ENCODE data around the gene PRKAG2.

The PRKAG2 gene

GRCh38 chr7:151630851-151631569 is 245.9 kb downstream of the PRKAG2 start:
- peak; percentile 74 for DNase-seq

DNA sequence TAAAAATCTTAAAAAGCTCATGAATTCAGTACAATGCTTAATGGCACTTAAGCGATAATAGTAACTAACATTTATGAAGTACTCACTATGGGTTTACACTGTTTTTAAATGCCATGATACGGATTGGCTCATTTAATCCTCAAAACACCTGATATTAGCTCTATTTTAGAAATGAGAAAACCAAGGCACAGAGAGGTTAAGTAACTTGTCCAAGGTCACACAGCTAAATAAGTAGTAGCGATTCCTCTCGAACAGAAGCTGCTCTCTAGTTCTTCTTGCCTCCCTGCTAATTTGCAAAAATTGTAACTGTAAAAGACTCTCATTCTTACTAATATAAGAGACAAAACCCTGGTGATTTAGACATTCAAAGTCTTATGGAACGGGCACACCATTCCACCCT is 246.6 kb downstream of the PRKAG2 start:
- no peak for DNase-seq

- DNase-seq: no peak
These were observed 247.1 kb downstream of the PRKAG2 start for GRCh38 chr7:151629713-151630272.

DNA sequence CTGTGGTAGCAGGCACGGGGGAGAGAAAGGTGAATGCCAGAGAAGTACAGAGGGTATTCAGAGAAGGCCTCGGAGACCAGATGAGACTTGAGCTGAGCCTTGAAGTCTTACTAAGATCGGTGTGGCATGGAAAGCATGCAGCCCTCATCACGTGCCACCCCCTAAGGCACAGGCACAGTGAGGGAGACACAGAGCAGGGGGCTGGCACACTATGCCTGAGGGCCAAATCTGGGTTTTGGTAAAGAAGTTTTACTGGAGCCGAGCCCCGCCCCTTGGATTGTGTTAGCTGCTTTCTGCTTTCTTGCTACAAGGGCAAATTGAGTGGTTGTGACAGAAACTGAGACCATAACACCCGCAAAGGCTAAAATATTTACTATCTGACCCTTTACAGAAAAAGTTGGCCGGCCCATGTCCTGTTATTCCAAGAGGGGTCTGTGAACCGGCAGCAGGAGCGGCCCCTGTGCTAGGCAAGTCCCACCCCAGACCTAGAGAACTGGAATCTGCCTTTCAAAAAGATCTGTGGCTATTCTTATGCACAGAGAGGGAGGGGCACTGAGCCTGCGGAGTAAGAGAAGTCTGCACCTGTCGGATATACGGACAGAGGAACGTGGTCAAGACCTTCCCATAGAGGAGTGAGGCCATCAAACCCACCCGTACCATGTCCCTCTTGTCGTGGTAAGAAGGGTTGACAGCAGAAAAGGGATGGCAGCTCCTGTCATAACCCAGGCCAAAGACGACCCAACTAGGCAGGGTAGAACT is 247.9 kb downstream of the PRKAG2 start:
- DNase-seq: no peak

DNA sequence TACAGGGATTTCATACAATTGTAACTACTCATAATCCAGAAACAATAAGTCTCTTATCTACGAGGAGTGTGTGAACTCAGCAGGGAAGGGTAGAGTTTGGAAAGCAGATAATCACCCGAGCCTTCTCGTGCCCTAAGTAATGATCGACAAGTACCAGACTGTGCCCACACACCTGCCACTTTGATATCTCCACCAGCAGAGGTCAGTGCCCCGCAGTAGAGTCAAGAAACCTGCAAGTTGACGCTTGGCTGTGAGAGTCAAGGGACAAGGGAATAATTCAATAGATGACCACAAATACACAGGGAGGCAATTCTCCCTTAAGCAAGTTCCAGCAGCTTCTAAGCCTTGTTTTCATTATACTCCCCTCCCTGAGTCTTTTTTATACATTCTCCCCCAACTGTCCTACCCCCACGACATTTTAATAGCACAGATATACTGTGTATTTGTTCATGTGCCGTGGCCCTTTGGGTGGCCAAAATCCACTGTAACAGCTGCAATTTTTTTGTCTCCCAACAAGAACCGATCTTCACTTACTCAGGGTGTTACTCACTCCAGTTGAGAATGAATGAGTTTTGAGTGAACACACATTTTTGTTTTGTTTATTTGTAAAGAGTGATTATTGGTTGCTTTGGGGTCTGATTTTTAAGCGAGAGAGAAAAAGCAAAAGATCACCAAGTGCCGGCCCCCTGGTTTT is 250.3 kb downstream of the PRKAG2 start:
- peak; percentile 40 for DNase-seq

DNA sequence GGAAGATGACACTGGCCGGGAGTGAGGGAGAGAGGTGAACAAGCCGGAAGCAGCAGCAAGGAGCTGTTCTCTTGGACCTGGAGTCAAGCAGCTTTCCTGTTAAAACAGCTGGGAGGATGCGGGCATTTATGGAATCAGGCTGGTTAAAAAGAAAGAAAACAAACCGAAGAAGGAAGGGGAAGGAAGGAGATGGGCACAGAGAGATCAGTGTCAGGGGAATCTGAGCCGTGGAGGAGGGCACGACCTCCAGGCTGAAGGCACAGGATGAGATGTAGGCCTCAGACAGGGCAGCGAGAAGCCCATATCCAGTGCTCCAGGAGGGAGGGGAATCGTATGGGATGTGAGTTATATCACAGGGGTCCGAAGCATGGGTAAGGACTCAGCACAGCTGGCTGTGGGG is 251.3 kb downstream of the PRKAG2 start:
- DNase-seq: no peak

DNA sequence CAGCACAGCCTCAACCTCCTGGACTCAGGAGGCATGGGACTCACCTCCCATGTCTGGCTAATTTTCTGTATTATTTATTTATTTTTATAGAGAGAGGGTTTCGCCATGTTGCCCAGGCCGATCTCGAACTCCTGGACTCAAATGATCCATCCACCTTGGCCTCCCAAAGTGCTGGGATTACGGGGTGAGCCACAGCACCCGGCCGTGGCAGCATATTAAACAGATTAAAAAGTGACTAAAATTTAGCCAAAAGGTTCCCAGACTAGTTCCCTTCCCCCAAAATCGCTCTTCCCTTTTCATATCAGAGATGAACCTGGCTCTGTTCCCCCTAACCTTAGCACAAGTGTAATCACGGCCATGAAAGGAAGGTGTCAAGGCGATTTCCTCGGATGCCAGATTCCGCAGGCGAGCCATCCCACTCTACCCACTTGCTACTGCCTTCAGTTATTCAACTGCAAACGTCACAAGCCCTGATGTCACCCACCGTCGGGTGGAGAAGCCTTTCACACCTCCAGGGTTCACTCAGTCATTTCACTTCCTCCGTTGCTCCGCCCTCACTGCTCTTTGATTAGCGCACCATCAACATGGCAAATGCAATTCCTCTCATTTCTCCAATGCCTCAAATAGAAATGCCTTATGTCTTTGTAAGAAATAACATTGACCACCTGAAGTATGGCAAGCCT is 252.5 kb downstream of the PRKAG2 start:
- no peak for DNase-seq

- no peak for DNase-seq
These were observed 253.1 kb downstream of the PRKAG2 start for GRCh38 chr7:151623766-151624165.

DNA sequence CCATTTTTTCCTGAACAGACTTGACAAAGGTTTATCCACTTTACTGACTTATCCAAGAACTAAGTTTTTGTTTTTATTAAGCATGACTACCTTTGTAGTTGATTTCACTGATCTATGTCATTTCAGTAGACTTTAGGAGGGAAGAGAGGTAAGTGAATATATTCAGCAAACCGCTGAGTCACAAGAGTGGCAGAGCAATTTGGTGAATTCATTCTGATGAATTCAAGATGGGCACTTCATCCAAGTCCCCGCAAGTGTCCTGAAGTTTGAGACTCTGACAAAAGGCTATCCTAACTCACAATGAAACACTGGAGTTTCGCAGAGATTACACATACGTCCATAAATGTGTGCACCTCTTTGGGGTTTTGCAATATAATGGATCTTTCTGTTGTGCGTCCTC is 255.0 kb downstream of the PRKAG2 start:
- no peak for DNase-seq

DNA sequence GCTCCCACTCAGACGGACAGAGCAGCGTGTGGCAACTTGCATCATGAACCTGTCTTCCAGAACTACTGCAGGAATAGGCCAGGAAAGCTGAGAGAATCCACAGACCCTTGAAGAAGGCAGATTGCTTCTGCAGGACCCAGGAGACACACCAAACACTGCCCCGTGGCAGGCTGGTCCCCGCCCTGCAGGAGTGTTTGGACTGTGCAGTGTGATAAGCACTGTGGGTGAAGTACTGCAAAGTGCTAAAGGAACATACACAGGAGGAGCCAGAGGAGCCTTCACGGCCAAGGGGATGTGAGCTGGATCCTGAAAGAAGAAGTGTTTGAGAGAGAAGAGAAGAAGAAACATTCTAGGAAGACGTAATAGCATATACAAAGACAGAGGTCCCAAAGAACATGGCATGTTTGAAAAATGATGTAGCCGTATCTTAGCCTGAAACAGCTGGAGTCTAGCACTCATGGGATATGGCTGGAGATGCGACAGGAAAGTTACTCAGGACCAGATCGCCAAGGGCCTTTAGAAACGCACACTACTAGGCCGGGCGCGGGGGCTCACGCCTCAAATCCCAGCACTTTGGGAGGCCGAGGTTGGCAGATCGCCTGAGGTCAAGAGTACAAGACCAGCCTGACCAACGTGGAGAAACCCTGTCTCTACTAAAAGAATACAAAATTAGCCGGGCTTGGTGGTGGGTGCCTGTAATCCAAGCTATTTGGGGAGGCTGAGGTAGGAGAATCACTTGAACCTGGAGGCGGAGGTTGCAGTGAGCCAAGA is 260.3 kb downstream of the PRKAG2 start:
- DNase-seq: no peak

DNA sequence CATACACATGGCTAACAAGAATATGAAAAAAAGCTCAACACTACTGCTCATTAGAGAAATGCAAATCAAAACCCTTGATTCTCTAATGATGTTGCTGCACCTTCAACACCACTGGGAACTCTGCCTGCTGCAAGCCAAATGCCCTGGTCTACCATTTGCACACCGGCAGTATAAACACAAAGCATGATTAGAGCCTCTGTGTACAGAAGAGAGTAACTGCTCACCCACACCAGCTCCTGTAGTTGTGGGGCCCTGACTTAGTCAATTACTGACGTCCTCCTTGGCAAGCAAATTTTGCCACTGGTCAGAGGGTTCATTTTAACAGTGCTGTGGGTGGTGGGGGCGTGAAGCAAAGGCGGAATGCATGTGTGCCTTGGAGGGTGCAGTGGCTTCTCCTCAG is 261.1 kb downstream of the PRKAG2 start:
- DNase-seq: no peak

DNA sequence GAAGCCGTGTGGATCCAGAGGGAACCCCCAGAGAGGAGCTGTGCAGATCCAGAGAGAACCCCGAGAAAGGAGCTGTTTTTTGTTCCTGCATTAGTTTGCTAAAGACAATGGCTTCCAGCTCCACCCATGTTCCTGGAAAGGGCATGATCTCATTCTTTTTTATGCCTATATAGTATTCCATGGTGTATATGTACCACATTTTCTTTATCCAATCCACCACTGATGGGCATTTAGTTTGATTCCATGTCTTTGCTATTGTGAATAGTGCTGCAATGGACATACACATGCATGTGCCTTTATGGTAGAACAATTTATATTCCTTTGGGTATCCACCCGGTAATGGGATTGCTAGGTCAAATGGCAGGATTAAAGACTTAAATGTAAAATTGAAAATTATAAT is 261.9 kb downstream of the PRKAG2 start:
- no peak for DNase-seq

GRCh38 chr7:151614019-151614418 is 262.9 kb downstream of the PRKAG2 start:
- DNase-seq: no peak

- no peak for DNase-seq
These were observed 265.0 kb downstream of the PRKAG2 start for GRCh38 chr7:151611878-151612277.

DNA sequence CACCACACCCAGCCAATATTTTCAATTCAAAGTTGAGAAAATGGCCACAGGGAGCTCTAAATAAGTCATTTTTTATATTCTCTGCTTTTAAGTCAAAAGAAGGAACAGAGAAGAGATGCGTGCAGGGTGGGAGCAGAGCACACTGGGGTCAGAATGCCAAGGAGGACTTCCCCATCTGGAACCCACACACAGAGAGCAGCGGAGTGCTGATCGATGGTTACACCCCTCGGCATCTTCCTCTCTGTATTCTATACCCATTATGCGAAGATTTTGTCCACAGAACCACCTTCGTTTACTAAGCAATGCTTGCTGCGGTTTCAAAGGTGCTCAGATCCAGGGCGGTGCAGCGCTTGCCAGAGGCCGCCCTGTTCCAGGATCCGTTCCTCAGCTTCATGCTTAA is 265.9 kb downstream of the PRKAG2 start:
- no peak for DNase-seq

GRCh38 chr7:151608031-151608551 is 268.8 kb downstream of the PRKAG2 start:
- no peak for DNase-seq

DNA sequence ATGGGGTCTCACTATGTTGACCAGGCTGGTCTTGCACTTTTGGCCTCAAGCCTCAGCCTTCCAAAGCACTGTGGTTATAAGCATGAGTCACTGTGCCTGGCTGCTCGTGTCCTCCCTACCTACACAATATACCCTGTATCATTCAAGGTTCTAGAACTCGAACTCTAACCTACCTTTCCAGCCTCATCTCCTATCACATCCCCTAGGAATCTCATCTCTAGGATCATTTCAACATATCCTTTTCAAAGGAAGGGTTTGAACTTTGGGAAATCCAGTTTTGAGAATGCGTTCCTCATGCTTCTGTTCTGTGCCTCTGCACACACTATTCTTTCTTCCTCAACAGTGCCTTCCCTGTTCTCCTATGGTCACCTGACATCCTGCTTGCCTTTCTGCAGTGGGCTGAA is 269.4 kb downstream of the PRKAG2 start:
- no peak for DNase-seq

- DNase-seq: no peak
These were observed 273.0 kb downstream of the PRKAG2 start for GRCh38 chr7:151603951-151604350.

DNA sequence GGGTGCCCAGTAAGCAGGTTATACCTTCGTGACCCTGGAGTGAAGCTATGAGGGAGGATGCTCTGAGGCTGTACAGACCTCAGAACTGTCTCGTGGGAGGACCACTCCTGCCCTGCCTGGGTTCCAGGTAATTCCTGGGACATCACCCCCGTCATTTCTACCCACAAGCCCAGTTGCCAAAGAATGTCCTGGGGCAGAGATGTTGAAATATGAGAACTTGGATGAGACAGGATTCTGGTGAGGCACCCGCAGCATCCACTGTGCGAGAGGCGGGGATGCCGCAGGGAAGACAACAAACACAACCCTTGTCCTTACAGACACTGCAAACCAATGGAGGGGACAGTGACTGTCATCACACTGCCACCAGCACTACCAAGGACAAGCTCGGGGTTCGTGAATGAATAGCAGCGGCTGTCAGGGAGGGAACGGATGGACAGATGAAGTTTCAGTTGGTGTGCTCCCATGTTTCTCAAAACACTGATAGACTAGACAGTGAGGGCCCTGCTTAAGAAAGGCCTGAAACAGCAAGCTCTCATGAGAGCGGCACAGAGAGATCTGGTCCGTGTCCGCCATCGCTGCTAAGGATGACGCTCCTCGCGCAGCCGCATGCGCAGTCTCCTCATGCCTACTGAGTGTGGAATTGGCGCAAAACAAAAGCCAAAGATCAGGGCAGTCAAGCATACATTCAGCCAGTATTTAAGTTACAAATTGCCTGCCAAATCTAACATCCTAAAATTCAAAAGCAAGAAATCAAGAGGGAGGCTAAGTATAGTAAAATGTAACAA is 275.2 kb downstream of the PRKAG2 start:
- no peak for DNase-seq

DNA sequence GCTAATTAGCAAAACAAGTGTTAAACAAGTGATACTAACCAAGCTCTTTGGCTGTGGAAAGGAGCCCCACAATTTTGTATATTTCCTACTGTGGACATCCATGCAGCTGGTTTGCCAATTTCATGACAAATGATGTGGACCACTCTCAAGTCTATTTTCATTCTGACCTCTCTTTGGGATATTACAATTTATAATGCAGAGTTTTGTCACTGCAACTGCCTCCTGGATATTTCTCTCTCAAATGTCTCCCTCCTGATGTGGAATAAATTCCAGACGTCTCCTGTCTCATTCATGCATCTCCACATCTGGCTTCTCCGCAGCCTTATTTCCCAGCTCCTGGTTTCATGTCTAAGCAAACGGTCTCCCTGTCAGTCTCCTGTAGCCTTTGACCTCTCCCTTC is 276.6 kb downstream of the PRKAG2 start:
- no peak for DNase-seq

Measured in eye (tissue), 1 donor.